T-helper 1 cell (primary cell): ENCODE measurements around the gene GOLGA8T.
"Not testable (repeated sequence)": the region's sequence is repeated elsewhere in the genome, so short reads cannot be mapped to it uniquely, and the experiment has no call there.

Source experiments
- DNase-seq, 5 donors: peaks; one replicate each; pipeline ENCODE4 v3.0.0-alpha.2; 2012 to 2020
- total RNA-seq, 4 donors: gene quantifications; one replicate each; lab custom pipeline; 2026; lab: John Stamatoyannopoulos, UW

Gene GOLGA8T, protein sequence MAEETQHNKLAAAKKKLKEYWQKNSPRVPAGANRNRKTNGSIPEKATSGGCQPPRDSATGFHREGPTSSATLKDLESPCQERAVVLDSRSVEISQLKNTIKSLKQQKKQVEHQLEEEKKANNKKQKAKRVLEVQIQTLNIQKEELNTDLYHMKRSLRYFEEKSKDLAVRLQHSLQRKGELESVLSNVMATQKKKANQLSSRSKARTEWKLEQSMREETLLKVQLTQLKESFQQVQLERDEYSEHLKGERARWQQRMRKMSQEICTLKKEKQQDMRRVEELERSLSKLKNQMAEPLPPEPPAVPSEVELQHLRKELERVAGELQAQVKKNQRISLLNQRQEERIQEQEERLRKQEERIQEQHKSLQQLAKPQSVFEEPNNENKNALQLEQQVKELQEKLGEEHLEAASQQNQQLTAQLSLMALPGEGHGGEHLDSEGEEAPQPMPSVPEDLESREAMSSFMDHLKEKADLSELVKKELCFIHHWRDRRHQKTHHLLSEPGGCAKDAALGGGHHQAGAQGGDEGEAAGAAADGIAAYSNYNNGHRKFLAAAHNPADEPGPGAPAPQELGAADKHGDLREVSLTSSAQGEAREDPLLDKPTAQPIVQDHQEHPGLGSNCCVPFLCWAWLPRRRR
- 0 to 0.15 (median 0.08) reads per million in 4 donors for total RNA-seq

DNA sequence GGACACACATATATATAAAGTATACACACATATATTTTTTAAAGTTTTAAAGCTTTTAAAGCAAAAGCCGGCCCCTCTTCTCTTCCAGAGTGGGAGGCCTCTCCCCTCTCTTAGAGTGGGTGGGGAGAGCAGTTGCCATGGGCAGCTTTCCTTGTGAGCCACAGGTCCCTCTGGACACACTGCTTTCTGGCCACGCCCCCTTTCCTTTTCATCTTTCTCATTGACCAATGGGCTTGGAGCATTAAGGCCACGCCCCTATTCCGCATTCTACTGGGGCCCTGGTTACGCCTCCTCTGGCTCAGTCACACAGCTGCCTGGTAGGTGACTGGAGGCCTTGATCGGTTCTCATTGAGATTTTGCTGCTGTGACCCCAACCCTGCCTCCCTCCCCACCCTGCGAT lies at the start of gene GOLGA8T:
Gene GOLGA8T, plus strand, starts transcription at position 301 of the 400 bp plus-strand sequence. Its CDS starts 98 bp downstream, at position 399.
- DNase-seq, result not testable (repeated sequence)

DNA sequence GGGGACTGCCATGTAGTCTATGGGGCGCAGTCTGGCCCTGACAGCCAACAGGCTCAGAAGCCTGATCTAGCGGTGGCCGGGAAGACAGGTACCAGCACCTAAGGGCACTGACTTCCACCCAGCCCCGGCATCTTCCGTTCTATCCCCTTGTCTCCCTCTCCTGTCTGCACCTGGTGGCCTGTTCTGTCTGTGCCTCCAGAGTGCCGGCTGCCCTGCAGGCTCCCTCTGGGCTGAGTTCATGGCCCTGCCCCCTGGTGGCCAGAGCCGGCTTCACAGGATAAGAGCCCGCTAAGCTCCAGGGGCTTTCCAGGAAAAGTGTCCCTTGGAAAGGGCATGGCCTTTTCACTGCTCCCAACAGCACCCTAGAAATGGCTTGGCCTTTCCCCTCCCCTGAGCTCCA lies 37.0 kb upstream of the GOLGA8T start:
- not testable (repeated sequence) for DNase-seq

DNA sequence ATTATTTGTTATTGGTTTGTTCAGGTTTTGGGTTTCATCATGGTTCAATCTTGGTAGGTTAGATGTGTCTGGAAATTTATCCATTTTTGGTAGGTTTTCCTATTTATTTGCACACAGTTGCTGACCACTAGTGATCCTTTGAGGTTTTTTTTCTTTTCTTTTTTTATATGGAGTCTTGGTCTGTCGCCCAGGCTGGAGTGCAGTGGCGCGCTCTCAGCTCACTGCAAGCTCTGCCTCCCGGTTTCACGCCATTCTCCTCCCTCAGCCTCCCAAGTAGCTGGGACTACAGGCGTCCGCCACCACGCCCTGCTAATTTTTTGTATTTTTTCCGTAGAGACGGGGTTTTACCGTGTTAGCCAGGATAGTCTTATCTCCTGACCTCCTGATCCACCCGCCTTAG lies 32.0 kb upstream of the GOLGA8T start:
- not testable (repeated sequence) for DNase-seq

DNA sequence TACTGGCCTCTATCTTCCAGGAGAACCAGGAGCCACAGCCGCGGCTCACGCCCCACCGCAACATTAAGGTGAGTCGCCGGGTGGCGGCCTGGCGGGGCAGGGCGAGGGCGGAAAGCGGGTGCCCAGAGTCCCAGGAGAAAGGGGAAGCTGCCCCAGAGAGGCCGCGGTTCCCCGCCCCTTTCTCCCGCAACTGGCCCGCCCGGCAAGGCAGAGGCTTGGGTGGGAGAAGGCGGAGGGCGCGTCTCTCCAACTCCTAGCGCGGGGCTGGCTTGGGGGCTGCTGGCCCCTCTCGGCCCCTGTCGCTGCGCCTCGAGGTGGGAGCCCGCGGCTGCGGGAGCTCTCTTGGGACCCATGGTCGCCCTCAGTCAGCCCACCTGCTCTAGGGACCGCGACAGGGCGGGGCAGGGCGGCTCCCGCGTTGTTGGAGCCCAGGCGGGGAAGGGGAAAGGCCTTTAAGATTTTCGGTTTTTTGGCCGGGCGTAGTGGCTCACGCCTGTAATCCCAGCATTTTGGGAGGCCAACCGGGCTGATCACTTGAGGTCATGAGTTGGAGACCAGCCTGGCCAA lies 30.8 kb upstream of the GOLGA8T start:
- not testable (repeated sequence) for DNase-seq

DNA sequence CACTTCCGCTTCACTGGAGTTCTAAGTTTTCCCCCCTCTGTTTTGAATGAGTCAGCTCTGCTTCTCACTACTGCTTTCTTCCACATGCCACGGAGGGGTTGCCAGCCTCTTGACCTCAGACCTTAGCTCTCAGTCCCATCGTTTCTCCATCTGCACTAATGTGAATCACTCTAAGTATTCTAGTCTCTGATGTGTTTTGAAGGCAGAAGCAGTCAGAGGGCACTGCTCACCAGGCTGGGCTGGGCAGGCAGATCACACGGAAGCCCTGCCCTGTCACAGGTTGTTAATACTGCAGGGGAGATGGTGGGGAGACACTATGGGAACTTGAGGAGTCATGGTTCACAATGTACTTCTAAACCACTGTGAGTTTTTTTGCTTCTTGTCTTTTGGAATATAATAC lies 24.3 kb upstream of the GOLGA8T start:
- DNase-seq, result not testable (repeated sequence)

DNA sequence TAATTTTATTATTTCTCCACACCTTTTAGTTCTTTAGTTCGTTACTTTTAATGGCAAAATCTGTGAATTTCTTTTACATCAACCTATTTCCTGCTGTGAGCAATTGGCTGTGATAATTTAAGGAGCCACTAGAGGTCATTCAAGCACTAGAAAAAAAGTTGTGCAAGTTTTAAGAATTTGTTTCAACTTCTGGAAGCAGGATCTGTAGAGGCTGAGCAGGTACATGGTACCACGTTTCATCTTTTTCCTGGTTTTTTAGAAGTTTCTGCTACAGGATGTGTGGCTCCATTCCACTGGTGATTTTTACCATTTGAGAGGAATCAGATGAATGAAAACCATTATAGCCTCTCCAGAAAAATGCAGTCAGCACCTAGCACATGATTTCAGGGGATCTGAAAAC lies 4.8 kb upstream of the GOLGA8T start:
- DNase-seq, result peak in 1 of 5 donors; percentile 0

DNA sequence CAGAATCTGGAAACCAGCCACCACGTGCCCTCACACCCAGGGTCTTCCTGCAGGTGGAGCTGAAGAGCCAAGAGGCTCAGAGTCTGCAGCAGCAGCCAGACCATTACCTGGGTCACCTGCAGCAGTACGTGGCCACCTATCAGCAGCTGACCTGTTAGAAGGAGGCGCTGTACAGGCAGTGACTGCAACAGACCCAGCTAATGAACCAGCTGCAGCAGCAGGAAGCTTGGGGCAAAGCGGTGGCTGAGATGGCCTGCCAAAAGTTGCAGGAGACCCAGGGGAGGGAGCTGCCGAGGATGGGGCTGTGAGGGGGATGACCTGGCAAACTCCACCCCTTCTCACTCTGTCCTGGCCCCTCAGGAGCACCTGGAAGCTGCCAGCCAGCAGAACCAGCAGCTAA lies 8.4 kb downstream of the GOLGA8T start:
- not testable (repeated sequence) for DNase-seq

DNA sequence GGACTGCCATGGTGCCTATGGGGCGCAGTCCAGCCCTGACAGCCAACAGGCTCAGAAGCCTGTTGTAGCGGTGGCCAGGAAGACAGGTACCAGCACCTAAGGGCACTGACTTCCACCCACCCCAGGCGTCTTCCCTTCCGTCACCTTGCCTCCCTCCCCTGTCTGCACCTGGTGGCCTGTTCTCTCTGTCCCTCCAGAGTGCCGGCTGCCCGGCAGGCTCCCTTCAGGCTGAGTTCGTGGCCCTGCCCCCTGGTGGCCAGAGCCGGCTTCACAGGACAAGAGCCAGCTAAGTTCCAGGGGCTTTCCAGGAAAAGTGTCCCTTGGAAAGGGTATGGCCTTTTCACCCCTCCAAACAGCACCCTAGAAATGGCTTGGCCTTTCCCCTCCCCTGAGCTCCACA lies 15.0 kb downstream of the GOLGA8T start:
- DNase-seq, result not testable (repeated sequence)

DNA sequence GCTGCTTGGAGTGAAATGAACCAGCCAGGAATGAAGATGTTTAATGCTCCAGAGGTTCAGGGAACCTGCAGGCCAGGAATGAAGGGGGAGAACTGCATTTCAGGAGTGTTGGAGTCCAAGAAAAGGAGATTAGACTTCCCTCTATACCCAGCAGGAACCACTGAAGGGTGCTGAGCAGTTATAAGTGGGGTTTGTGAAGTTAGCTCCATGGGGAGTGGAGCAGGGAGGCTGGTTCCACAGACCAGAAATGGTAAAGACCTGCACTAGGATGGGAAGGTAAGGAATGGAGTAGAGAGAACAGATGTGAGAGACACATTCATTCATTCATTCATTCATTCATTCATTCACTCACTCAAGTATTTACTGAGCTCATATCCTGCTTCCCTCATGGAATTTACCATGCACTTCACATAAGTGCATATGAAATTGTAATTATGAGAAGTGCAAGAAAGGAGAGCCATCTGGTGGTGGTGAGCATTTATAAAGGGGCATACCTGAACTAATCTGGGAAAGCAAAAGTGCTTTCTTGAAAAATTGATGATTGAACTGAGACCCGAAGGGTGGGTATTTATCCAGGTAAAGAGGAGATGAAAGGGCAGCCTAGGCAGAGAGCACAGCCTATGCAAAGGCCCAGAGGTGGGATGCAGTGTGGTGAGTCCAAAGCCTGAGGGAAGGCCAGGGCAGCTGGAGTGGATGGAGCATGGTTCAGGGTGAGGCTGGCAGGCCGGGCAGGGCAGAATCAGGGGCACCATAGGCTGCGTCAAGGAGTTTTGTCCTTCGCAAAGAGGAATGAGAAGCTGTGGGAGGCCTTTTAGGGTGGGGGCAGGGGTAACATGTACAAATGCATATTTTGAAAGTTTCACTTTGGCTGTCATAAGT lies 27.9 kb downstream of the GOLGA8T start:
- DNase-seq, result not testable (repeated sequence)

DNA sequence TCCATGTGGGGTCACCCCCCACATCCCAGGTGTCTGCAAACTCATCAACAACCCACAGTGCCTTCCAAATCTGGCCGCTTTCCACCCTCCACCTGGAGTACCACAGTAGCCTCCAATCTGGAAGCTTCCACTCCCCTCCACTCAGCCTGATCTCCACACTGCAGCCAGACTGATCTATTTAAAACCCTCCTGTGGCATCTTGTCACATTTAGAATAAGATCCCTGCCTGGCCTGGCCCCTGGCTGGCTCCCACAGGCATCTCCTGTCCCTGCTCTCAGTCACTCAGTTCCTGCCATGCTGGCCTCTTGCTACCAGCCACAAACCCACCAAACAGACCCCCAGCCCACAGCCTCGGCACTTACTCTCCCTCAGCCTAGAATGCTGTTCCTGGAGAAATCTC lies 28.9 kb downstream of the GOLGA8T start:
- DNase-seq, result not testable (repeated sequence)

DNA sequence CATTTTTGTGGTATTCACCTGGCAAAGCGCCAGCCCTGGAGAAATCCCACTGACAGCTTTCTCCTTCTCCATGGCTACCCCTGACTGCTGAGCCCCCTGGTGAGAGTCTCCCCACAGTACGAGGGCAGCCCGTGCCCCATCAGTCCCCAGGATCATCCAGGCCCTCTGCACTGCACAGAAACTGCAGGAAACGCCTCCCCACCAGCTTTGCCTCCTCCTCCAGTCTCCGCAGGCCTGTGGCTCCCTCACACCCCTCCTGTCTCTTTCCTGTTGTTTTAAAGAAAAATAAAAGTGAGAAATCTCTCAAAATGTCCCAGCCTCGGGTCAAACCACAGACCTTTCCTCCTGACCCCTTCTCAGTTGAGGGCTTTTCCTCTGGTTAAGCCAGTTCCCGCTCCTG lies 29.4 kb downstream of the GOLGA8T start:
- not testable (repeated sequence) for DNase-seq

DNA sequence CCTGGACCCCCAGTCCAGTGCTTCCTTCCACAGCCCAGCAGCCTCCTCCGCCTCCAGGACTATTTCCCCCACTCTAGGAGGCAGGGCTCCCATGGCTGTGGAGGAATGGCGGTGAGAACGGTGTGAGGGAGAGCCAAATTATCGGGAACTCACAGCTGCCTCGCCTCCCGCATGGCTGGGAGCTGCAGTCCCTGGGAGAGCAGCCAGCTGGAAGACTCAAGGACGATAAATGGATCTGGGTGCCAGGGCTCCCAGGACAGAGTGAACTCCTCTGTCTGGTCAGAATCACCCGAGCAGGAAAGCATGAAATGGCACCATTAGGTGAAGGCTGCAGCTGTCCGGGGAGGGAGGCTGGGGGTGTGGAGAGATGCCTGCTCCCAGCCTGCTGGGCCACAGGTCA lies 32.6 kb downstream of the GOLGA8T start:
- not testable (repeated sequence) for DNase-seq

DNA sequence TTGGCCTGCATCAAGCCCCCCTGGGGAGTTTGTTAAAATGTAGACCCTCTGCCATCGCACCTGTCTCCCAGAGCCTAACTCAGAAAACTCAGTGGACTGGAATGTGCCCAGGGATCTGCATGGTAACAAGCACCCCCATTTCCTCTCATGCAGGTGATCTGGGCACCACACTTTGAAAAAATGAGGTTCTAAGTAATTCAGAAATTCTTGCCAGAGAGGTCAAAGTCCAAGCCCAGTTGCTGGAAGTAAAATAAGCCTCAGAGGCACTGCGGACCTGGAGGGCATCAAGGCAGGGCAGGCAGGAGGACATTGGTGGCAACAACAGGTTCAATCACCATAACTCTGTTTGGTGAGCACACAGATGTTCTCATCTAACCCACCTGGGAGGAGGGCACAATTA lies 33.0 kb downstream of the GOLGA8T start:
- not testable (repeated sequence) for DNase-seq

DNA sequence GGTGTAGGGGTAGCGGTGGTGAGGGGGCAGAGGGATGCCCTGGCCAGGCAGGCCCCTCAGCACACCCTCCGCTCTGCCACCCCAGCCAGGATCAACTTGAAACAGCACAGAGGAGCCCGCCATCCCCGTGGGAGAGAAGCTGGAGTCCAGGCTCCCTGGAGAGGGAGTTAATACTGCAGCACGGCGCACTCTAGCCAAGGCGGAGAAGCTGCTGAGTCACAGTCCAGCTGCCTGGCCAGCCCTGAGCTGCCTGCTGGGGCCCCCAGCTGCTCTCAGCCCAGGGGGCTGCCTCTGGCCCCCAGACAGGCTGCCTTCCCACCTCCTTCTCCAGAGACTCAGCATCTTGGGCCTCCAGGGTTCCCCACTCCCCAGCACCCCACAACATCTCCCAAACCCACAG lies 36.6 kb downstream of the GOLGA8T start:
- DNase-seq, result not testable (repeated sequence)

DNA sequence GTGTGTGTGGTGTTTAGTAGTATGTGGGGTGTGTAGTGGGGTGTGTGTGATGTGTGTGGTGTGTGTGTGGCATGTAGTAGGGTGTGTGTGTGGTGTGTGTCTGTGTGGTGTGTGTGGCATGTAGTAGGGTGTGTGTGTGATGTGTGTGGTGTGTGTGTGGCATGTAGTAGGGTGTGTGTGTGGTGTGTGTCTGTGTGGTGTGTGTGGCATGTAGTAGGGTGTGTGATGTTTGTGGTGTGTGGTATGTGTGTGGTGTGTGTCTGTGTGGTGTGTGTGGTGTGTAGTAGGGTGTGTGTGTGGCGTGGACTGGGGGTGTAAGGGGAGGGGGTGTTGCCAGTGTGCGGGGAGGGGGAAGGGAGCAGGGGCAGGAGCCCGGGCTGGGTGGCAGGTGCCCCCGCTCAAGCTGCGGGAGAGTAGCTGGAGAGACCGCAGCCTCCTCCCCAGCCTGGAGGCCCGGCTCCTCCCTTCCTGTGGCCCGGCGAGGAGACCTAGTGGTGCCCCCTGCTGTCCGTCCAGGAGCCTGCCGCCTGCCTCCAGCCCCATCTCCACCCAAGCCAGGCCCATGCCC lies 38.3 kb downstream of the GOLGA8T start:
- peak; percentile 35 to 61 (median 57) for DNase-seq

DNA sequence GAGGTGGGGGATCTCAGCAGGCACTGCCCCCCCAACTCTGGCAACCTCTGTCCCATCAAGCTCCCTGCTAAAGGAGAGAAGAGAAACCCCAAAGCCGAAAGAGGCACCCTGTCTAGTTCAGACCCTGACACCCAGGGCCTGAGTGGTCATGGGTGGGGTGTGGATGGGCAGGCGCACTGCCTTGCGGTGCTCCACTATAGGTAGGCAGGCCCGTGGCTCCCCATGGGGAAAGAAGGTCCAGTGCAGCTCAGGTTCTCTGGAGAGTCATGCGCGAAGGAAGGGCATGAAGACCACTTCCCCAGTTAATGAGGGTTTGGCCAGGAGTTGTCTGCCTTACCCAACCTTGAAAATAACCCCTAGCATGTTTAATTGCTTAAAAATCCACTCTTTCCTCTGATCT lies 40.4 kb downstream of the GOLGA8T start:
- not testable (repeated sequence) for DNase-seq

DNA sequence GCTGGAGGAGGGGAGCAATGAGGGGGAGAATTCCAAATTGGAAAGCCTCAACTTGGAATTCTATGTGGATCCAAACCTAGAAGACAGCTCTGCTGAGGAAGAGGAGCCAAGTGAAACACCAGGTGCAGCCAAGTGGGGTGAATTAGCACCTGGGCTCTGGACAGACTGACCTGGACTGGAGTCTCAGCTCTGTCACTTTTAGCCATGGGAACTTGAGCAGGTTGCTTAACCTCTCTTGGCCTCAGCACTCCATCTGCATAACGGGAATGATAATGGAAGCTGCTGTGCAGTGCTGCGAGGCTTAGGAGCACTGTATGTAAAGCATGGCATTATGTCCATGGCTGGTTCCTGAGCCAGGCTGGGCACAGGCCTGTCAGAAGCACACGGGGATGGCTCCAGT lies 41.8 kb downstream of the GOLGA8T start:
- not testable (repeated sequence) for DNase-seq

DNA sequence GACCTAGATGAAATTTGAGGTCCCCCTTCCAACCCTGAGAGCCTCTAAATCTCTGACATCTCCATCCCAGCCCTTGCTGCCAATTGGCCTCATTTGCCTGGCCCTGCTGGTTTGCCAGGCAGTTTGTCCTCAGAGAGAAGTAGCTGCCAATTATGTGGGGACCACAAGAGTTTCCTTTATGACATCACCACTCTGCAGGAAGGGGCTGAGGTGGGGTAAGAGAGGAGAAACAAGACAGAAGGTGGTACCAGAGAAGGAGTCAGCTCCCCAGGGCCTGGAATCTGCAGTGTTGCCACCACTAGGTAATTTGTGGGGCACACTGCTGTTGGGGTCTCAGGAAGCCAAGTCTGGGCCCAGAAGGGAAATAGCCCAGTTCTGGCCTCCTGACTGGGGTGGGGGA lies 45.0 kb downstream of the GOLGA8T start:
- not testable (repeated sequence) for DNase-seq

DNA sequence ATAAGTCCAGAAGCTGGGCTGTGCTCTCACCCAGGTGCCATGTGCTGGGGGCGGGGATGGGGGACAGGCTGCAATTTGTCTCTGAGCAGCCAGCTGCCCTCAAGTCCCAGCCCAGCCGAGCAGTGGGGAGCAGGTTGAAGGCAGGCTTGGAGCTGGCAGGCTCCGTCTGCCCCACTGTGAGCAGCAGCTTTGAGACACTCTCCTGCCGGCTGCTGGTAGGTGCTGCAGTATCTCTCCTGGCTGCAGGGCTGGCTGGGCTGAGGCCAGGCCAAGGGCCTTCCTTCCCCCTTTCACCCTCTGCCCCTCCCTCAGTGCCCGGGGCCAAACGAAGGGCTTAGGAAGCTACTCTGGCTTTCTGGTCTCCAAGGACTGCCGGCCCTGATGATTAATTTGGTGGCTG lies 50.6 kb downstream of the GOLGA8T start:
- not testable (repeated sequence) for DNase-seq

DNA sequence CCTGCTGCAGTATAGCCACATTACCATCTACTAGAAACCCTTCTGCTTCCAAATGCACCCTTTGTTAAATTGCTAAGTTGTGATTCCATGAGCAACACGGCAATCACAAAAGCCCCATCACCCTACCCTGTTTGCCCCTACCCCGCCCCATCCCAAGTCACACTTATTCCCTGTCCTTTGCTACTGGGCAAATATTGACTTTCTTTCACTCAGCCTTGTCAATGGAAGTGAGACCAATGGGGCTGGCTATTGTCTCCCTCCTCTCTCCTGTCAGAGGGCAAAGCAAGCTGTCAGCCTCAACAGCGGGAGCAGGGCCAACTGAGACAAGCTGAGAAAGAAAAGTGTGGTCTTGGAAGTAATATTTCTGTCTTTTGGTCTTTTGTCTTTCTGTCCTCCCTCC lies 52.6 kb downstream of the GOLGA8T start:
- DNase-seq, result not testable (repeated sequence)

DNA sequence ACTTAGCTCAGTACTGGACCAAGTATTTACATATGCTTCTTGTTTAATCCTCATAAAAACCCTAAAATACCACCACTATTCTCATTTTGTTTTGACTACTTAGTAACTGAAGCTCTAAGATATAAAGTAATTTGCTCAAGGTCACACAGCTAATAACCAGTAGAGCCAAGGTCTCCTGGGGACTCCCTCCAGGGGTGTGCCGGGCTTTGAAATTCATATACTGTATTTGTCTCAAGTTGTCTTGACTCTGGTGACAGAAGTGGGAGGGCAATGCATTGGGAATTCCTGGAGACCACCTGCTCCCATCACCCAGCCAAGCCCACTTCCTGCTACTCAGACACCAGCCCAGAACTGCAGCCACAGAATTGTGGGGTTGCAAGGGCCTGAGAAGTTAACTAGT lies 54.9 kb downstream of the GOLGA8T start:
- not testable (repeated sequence) for DNase-seq

DNA sequence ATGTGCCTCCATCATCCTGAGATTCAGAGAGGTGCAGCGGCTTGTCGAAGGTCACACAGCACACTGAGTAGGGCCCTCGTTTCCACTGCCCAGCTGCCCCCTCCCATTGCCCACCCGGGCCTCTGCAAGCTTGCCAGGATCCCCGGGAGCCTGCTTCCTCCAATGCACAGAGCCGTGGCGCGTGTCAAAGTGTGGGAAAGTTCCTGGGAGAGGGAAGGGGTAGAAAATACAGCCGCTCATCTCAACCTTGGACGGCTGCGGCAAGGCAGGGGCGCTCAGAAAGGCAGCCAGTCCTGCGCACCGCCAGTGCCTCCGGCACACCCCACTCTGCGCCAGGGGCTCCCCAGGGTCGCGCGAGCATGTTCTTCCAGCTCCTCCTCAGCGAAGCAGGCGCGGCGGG lies 56.3 kb downstream of the GOLGA8T start:
- DNase-seq, result not testable (repeated sequence)
